Activated CD4-positive, alpha-beta T cell treated with anti-CD3 and anti-CD28 coated beads, Interleukin-2, amount 50 U/mL, for 16 hours (primary cell): ENCODE measurements around the gene OR4A15.

Source experiments
- DNase-seq: peaks from one replicate; pipeline ENCODE4 v3.0.0-alpha.2; 2020

Gene OR4A15

DNA sequence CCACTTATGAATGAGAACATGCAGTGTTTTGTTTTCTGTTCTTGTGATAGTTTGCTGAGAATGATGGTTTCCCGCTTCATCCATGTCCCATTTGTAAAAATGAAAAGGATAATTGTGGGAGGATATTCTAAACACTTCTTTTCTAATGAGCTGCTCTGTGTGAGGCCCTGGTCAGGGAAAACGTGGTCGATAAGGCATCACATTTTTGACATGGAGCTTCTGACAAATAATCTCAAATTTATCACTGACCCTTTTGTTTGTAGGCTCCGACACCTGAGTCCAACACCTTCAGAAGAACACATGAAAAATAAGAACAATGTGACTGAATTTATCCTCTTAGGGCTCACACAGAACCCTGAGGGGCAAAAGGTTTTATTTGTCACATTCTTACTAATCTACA is at the start of gene OR4A15:
Gene OR4A15 (plus strand): TSS at position 301 of the 400 bp plus-strand sequence. CDS start 0 bp downstream, at position 301.
- no peak for DNase-seq

DNA sequence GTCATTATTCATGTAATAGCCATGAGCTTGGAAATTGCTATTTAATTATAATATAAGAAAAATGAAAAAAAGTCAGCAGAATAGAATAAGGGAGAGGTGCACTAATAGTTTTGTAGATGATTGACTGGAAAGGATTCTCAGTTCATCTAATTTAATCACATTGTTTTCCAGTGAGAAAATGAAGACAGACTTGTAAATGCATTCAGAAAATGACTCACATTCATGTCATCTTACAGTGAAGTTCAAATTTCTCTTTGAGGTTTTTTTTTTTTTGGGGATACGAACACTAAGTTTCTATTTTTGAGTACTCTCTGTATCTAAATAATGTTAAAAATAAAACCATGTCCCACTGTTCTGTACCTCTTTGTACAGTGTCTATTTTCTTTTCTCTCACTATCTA is 43.3 kb upstream of the OR4A15 start:
- DNase-seq, result no peak

DNA sequence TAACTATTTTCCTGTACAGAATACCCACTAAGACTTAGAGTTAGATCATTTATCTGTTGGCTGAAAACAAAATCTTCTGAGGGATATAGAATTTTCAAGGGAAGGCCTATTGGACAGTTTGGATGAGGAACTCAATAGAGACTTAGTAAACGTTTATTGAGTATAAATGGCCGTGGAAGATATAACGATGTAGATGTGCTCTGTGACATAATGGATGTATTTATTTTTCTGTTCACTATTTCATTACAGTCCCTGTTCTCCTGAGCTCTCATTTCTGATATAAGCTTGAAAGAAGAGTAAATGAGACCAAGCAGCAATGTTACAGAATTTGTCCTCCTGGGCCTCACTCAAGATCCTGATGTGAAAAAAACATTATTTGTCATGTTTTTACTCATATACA is 24.9 kb upstream of the OR4A15 start, which contains the start of gene OR4A16:
Gene OR4A16 (plus strand): TSS at position 301 of the 400 bp plus-strand sequence. CDS start 0 bp downstream, at position 301.
- DNase-seq, result no peak

DNA sequence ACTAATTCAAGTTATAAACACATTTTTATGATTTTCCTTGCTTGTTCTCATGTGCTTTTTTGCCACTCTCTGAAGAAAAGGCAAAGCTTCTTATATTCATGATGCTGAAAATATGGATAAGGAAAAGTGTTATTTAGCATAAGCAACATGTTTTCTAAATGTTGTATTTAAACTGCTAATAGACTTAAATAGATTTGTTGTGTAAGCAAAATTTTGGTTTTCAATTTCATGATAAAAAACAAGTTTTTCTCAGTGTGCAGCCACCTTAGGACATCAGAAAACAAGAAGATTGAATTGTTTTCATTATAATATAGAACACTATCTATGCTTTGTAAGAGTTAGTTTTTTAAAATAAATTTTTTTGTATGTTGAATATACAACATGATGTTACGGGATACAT is 22.5 kb upstream of the OR4A15 start:
- no peak for DNase-seq

DNA sequence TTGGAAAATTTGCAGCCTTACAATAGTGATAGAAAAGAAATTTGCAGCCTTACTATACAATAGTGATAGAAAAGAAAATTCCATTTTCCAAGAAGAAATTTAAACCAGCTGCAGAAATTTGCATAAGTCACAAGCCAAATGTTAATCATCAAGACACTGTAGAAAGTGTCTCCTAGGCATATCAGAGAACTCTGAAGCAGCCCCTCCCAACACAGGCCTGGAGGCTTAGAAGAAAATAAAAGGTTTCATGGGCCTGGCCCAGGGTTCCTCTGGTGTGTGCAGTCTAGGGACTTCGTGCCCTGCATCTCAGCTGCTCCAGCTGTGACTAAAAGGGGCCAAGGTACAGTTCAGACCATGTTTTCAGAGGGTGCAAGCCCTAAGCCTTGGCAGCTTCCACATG is 18.7 kb upstream of the OR4A15 start:
- no peak for DNase-seq

DNA sequence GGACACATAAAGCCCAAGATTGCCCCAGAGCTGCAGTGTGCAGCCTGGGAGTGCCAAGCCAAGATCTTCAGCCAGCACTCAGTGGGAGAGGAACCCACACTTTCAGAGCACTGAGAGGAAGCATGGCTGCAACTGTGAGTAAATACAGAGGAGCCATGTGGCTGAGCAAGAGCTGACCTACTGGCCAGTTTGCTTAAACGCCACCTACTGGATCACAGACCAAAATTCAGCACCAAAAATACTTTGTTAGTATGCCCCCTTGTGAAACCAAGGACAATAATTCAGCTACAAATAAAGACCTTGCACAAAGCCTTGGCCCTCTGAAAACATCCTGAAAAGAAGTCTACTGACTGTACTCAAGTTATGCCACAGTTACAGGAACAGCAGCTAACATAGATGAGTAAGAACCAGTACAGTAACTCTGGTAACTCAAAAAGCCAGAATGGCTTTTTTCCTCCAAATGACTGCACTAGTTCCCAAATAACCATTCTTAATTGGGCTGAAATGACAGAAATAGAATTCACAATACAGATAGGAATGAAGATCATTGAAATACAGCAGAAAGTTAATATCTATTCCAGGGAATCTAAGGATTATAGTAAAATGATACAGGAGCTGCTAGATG is 10.1 kb upstream of the OR4A15 start:
- DNase-seq, result no peak

DNA sequence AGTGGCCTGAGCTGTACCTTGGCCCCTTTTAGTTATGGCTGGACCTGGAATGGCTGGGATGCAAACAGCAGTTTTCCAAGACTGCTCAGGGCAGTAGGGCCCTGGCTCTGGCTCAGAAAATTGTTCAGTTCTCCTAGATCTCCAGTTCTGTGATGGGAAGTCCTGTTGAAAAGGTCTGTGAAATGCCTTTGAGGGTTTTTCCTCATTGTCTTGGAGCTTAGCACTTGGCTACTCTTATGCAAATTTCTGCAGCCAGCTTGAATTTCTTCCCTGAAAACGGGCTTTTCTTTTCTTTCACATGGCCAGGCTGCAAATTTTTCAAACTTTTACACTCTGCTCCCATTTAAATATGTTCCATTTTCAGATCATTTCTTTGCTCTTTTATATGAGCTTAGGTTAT is 33.2 kb downstream of the OR4A15 start:
- no peak for DNase-seq
